Keratinocyte (primary cell): ENCODE data around the gene HIVEP2.

ENCODE experiments used
- EZH2 ChIP-seq: IDR thresholded peaks from one replicate; pipeline ENCODE4 v1.6.1; 2012; ENCODE audit warnings: inconsistent platforms, mild to moderate bottlenecking, low read length, moderate library complexity
- TF ChIP-seq, protein P1 (sequence below), 3 experiments: IDR thresholded peaks in 1 of 3; conservative IDR thresholded peaks in 1 of 3; optimal IDR thresholded peaks in 1 of 3; 2 replicates in 2 of 3; 3 replicates in 1 of 3; pipeline versions ENCODE3 to v1.5.1; 2011; ENCODE audit warnings: low read length in 3 of 3, mild to moderate bottlenecking in 3 of 3, moderate library complexity in 2 of 3, control low read depth in 1 of 3, inconsistent platforms in 1 of 3; ENCODE audit not compliant: insufficient read depth in 2 of 3; ENCODE audit errors: extremely low read depth in 1 of 3

DNA sequence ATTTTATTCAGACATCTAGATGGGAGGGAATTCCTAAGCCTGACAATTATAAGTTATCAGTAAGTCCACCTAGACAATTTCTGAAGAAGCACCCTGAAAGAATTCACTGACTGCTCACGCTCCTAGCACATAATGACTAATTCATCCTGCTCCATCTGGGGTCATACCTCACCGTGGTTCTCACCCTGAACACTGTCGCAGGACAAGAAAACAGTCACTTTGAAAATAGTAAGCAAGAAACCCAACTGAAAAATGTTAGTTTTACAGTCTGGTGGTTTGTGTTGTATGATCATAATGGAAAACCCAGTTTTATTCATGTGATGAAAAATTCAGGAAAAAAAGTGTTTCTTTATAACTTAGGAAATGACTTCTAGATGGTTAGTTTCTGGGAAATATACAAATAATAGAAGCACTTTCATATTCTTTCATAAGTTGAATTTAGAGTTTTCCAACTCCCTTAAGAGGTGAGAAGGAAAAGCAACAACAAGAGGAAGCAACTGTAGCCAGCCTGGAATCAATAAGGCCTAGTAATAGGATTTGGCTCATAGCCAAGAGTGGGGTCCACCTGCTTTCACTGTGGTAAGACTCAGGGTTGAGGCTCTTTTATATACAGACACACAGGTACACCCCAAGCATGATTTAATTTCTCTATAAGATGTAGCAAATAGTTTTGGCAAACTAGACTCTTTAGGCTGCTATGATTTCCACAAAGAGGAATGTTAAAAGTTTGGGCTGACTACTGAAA is 94.1 kb downstream of the HIVEP2 start:
- TF ChIP-seq, protein P1, sequence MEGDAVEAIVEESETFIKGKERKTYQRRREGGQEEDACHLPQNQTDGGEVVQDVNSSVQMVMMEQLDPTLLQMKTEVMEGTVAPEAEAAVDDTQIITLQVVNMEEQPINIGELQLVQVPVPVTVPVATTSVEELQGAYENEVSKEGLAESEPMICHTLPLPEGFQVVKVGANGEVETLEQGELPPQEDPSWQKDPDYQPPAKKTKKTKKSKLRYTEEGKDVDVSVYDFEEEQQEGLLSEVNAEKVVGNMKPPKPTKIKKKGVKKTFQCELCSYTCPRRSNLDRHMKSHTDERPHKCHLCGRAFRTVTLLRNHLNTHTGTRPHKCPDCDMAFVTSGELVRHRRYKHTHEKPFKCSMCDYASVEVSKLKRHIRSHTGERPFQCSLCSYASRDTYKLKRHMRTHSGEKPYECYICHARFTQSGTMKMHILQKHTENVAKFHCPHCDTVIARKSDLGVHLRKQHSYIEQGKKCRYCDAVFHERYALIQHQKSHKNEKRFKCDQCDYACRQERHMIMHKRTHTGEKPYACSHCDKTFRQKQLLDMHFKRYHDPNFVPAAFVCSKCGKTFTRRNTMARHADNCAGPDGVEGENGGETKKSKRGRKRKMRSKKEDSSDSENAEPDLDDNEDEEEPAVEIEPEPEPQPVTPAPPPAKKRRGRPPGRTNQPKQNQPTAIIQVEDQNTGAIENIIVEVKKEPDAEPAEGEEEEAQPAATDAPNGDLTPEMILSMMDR (optimal IDR thresholded peaks at IDR 0.05 in 1 of 3, IDR thresholded peaks at IDR 0.05 in 1 of 3, conservative IDR thresholded peaks at IDR 0.05 in 1 of 3; ENCODE audit: extremely low read depth in 1 of 3, insufficient read depth in 2 of 3, low read length in 3 of 3): no peak
- no peak for TF ChIP-seq EZH2
